ENCODE measurements around the gene MYBPC2. TPM values are rescaled to one million over a fixed set of nuclear protein-coding genes. Genes with fewer than 3 reads are reported as not detected.

The MYBPC2 gene
- total RNA-seq (2021) (0.09 TPM in 1 of 2 replicates, not detected in the other), Bru-seq, nascent RNA (percentile 3 among the genes with signal in this experiment), BruChase-seq, experiment 1, labeled RNA remaining after a 2-hour chase (not detected), BruChase-seq, experiment 2, labeled RNA remaining after a 6-hour chase (percentile 5 among the genes with signal in this experiment)
- long read RNA-seq, result 0 reads

DNA sequence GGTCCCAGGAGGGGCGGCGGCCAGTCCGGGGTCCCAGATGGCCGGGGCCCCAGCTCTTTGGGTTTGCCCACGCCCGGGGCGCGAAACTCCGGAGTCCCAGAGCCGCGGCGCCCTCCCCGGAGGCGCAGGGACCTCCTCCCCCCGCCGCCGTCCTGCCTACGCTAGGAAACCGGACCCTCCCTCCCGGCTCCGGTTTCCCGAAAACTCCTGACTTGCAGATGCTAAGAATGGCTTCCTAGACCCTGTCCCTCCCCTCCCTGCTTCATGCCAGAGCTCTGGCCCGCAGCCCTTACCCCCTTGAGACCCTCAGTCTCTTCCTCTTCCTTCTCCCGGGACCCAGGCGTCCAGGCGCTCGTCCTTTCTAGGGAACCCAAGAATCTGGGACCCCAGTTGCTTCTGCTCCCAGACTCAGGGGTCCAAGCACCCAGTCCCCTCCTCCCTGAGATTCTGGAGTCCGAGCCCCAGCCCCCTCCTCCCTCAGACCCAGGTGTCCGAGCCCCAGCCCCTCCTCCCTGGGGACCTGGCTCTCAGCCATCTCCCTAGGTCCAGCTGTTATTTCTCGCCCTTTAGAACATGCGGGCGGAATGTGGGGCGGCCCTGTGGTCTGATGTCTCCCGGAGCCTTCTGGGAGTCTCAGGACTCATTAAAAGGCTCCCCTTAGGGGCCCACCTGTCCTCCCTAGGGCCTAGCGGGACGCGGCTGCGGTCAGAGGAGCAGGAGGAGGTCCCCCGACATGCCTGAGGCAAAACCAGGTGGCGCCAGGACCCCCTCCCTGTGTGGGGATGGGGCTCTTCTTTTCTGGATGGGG lies at the start of gene MYBPC2:
MYBPC2 (plus strand) TSS at position 672 of the 808 bp plus-strand sequence; CDS start at position 734, 62 bp downstream.
- intact Hi-C loops (cut with micrococcal nuclease; ENCODE audit: unreplicated experiment), result no loop called here
- H3K36me3 ChIP-seq (ENCODE audit: insufficient read depth, low read length, poor library complexity, severe bottlenecking), result no peaks in the 10 kb centered on the region
- peak within 1 kb of the TSS; percentile 53 for H3K4me3 ChIP-seq (ENCODE audit: low read depth, low read length, poor library complexity, severe bottlenecking)
- ChIA-PET POLR2A (ENCODE audit: low non-redundant PET) (no interaction called here), CTCF (no interaction called here)
- no TSS peak for BruUV-seq (replicated peaks)
- H3K27ac ChIP-seq (ENCODE audit: low read depth, low read length, poor library complexity, severe bottlenecking), result peak within 1 kb of the TSS; percentile 54
- peaks cover 28% of the 10 kb centered on the region for H3K4me1 ChIP-seq (ENCODE audit: insufficient read depth, low read length, poor library complexity, severe bottlenecking)
- no peaks in the 10 kb centered on the region for H3K9me3 ChIP-seq (ENCODE audit: low read depth, low read length, poor library complexity, severe bottlenecking)
- TF ChIP-seq CTCF (conservative IDR thresholded peaks at IDR 0.05; ENCODE audit: low read depth, low read length) (no peak), EZH2 (IDR thresholded peaks at IDR 0.05; ENCODE audit: borderline replicate concordance, low read depth, low read length, poor library complexity, severe bottlenecking) (no peak)
- peak; percentile 41 for DNase-seq (ENCODE audit: low spot score)
- no peaks in the 10 kb centered on the region for H3K27me3 ChIP-seq (replicated peaks; ENCODE audit: insufficient read depth, low read depth, low read length, poor library complexity)

DNA sequence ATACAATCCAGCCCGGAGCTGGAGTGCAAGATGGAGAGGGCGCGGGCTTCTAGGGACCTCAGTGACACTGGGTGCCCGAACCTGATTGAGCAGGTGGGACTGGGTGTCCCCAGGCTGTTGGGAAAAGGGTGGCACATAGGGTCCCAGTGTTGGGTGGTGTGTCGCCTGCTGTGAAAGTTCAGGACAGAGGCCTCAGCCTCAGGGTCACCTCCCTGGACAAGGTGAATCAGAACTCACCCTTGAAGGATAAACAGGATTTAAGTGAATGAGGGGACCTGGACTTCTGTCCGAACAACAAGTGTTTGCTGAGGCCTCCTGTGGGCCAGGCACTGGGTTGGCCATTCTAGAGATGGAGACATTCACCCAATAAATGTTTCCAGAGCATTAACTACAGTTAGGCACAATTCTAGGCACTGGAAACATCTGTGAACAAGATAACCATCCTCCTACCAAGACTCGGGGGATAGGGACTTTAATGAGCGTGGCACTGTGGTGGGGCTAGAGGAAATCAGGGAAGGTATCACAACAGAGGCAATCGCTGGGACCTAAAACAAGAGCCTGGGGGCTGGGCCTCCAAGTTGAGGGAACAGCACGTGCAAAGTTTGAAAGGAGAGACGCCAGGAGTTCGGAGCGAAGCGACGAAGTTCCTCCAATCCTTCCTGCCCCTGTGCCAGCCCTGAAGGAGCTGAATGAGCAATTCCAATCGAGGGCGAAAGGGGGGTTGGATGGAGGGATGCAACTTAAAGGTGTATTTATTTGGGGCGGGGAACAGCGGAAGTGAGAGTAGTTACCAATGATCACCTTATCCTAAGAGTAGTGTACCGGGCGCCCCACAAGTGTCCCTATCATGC lies 49.5 kb upstream of the MYBPC2 start:
- POLR2A ChIA-PET (ENCODE audit: low non-redundant PET), result no interaction called here

More for the DNA sequence above, 49.5 kb upstream of the MYBPC2 start:
- CTCF ChIA-PET, result interaction anchor here (0.9 to 1.3 kb wide), 2 partner anchors 14 to 26 kb away, joined by 3 to 6 read pairs; no protein-coding TSS in a partner anchor
- intact Hi-C loops (cut with micrococcal nuclease; ENCODE audit: unreplicated experiment), result no loop called here
- H3K4me3 ChIP-seq (ENCODE audit: low read depth, low read length, poor library complexity, severe bottlenecking), result peak overlapping the region; percentile 61
- peak; percentile 51 for DNase-seq (ENCODE audit: low spot score)
- H3K27ac ChIP-seq (ENCODE audit: low read depth, low read length, poor library complexity, severe bottlenecking), result peak overlapping the region; percentile 92
- no peak for TF ChIP-seq EZH2 (IDR thresholded peaks at IDR 0.05; ENCODE audit: borderline replicate concordance, low read depth, low read length, poor library complexity, severe bottlenecking)
- TF ChIP-seq CTCF (conservative IDR thresholded peaks at IDR 0.05; ENCODE audit: low read depth, low read length), result no peak
- no peaks in the 10 kb centered on the region for H3K27me3 ChIP-seq (replicated peaks; ENCODE audit: insufficient read depth, low read depth, low read length, poor library complexity)
- no peaks in the 10 kb centered on the region for H3K9me3 ChIP-seq (ENCODE audit: low read depth, low read length, poor library complexity, severe bottlenecking)
- no TSS peak for BruUV-seq (replicated peaks)
- no peaks in the 10 kb centered on the region for H3K4me1 ChIP-seq (ENCODE audit: insufficient read depth, low read length, poor library complexity, severe bottlenecking)
- peaks cover 44% of the 10 kb centered on the region for H3K36me3 ChIP-seq (ENCODE audit: insufficient read depth, low read length, poor library complexity, severe bottlenecking)

Measured in A673 (cell line).